Gastroesophageal sphincter (tissue), 4 donors: ENCODE measurements around the gene CEP170B. TPM values are rescaled to one million over a fixed set of nuclear protein-coding genes. Genes with fewer than 3 reads are reported as not detected.
"Not testable (repeated sequence)": the region's sequence is repeated elsewhere in the genome, so short reads cannot be mapped to it uniquely, and the experiment has no call there.

Experiments used
- ATAC-seq: fragments of 150-250 bp; one replicate; pipeline ENCODE4 v1.9.1; 2016; ENCODE audit warnings: mild to moderate bottlenecking, moderate library complexity
- H3K27ac ChIP-seq, 4 donors: fragments of 200-600 bp; sonication (generic) in 3 of 4; 1 replicate in 3 of 4; 2 replicates in 1 of 4; pipeline ENCODE4 v1.5.1; 2016 to 2019
- H3K27me3 ChIP-seq: fragments of 200-600 bp; sonication (generic); one replicate; pipeline ENCODE4 v1.5.1; 2019
- H3K36me3 ChIP-seq, 2 donors: fragments of 200-600 bp; sonication (generic); one replicate each; pipeline ENCODE4 v1.5.1; 2019; ENCODE audit warnings: control low read depth in 1 of 2
- H3K4me1 ChIP-seq, 3 donors: fragments of 200-600 bp; sonication (generic); 1 replicate in 2 of 3; 2 replicates in 1 of 3; pipeline ENCODE4 v1.5.1; 2016 to 2019; ENCODE audit warnings: control low read depth in 2 of 3
- H3K4me3 ChIP-seq, 2 donors: fragments of 200-600 bp; sonication (generic); one replicate each; pipeline ENCODE4 v1.5.1; 2019; ENCODE audit warnings: mild to moderate bottlenecking in 1 of 2, moderate library complexity in 1 of 2
- H3K9me3 ChIP-seq, 3 donors: fragments of 200-600 bp; sonication (generic); one replicate each; pipeline ENCODE4 v1.5.1; 2017 to 2019; ENCODE audit warnings: control low read depth in 2 of 3
- EP300 ChIP-seq: sonication (generic); formaldehyde crosslinking; IDR thresholded peaks from one replicate; pipeline ENCODE4 v1.6.1; 2017; ENCODE audit warnings: antibody characterized with exemption, mild to moderate bottlenecking
- POLR2A ChIP-seq, 2 donors: fragments of 450-650 bp; IDR thresholded peaks; one replicate each; pipeline ENCODE4 v1.6.1; 2017; ENCODE audit warnings: antibody characterized with exemption in 2 of 2, mild to moderate bottlenecking in 2 of 2, moderate library complexity in 1 of 2
- POLR2AphosphoS5 ChIP-seq: sonication (generic); formaldehyde crosslinking; IDR thresholded peaks from one replicate; pipeline ENCODE4 v1.6.1; 2017; ENCODE audit warnings: antibody characterized with exemption
- WGBS, 2 donors: methylation state at CpG; one replicate each; pipeline ENCODE4 v1.1.5; 2018; ENCODE audit warnings: low coverage in 1 of 2; 5-methylcytosine and 5-hydroxymethylcytosine counted together
- total RNA-seq, 4 donors: library from RNA; depleted of rRNA; stranded (reverse); fragments of >200 nt; gene quantifications; one replicate each; pipeline ENCODE4 v1.1.0, GENCODE V29; 2016
- TF ChIP-seq, protein P1 (sequence below), 4 experiments: fragments of 200-600 bp in 2 of 4; fragments of 450-650 bp in 2 of 4; sonication (generic) in 1 of 4; IDR thresholded peaks; one replicate each; pipeline ENCODE4 v1.5.1; 2017 to 2019; ENCODE audit warnings: antibody characterized with exemption in 4 of 4, mild to moderate bottlenecking in 2 of 4, moderate library complexity in 2 of 4

The CEP170B gene
- total RNA-seq, 4 donors from 2014 or later: 18.7 to 64.7 (median 25.5) TPM

GRCh38 chr14:104888489-104889374 is 23.7 kb downstream of the CEP170B start:
- no peak overlapping the region for H3K4me3 ChIP-seq
- TF ChIP-seq POLR2AphosphoS5 (no peak), EP300 (no peak), POLR2A (IDR thresholded peaks at IDR 0.05) (no peak)
- TF ChIP-seq, protein P1, sequence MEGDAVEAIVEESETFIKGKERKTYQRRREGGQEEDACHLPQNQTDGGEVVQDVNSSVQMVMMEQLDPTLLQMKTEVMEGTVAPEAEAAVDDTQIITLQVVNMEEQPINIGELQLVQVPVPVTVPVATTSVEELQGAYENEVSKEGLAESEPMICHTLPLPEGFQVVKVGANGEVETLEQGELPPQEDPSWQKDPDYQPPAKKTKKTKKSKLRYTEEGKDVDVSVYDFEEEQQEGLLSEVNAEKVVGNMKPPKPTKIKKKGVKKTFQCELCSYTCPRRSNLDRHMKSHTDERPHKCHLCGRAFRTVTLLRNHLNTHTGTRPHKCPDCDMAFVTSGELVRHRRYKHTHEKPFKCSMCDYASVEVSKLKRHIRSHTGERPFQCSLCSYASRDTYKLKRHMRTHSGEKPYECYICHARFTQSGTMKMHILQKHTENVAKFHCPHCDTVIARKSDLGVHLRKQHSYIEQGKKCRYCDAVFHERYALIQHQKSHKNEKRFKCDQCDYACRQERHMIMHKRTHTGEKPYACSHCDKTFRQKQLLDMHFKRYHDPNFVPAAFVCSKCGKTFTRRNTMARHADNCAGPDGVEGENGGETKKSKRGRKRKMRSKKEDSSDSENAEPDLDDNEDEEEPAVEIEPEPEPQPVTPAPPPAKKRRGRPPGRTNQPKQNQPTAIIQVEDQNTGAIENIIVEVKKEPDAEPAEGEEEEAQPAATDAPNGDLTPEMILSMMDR (IDR thresholded peaks at IDR 0.05): no peak
- no peaks in the 10 kb centered on the region for H3K9me3 ChIP-seq
- H3K27me3 ChIP-seq: no peaks in the 10 kb centered on the region
- H3K27ac ChIP-seq: no peak overlapping the region
- no peak for ATAC-seq
- WGBS, 2 donors: no CpG with 5 or more reads among the region's 26 CpGs
- H3K36me3 ChIP-seq: peaks cover 0 to 58% of the 10 kb centered on the region in 2 donors
- no peaks in the 10 kb centered on the region for H3K4me1 ChIP-seq

DNA sequence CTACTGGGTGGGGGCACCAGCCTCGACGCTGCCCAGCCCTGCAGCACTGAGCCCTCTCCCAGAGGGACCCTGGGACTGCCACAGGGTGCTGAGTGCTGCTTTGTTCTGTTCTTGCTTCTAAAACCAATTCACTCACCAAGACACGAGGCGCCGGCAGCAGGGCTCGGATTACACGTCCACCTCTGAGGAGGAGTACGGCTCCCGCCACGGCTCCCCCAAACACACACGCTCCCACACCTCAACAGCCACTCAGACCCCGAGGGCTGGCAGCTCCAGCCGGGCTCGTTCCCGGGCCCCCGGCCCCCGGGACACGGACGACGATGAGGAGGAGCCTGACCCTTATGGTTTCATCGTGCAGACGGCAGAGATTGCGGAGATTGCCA is 24.3 kb downstream of the CEP170B start:
- TF ChIP-seq POLR2A (IDR thresholded peaks at IDR 0.05) (no peak), POLR2AphosphoS5 (no peak), EP300 (no peak)
- TF ChIP-seq, protein P1 (IDR thresholded peaks at IDR 0.05): no peak
- Histone ChIP-seq H3K27ac (no peak overlapping the region), H3K9me3 (no peaks in the 10 kb centered on the region), H3K36me3 (peaks cover 0 to 58% of the 10 kb centered on the region in 2 donors), H3K4me1 (peaks cover 0 to 4% (median 0%) of the 10 kb centered on the region in 3 donors), H3K27me3 (no peaks in the 10 kb centered on the region), H3K4me3 (no peak overlapping the region)
- ATAC-seq: no peak
- no CpG with 5 or more reads among the region's 23 CpGs for WGBS, 2 donors

DNA sequence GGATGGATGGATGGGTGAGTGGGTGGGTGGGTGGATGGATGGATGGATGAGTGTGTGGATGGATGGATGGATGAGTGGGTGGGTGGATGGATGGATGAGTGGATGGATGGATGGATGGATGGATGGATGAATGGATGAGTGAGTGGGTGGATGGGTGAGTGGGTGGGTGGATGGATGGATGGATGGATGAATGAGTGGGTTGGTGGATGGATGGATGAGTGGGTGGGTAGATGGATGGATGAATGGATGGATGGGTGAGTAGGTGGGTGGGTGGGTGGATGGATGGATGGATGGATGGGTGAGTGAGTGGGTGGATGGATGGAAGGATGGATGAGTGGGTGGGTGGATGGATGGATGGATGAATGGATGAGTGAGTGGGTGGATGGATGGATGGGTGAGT is 25.2 kb downstream of the CEP170B start:
- not testable (repeated sequence) for H3K27me3 ChIP-seq, H3K4me3 ChIP-seq, H3K27ac ChIP-seq, H3K9me3 ChIP-seq, ATAC-seq
- Histone ChIP-seq H3K36me3 (peaks cover 0 to 60% of the 10 kb centered on the region in 2 donors), H3K4me1 (peaks cover 0 to 14% (median 0%) of the 10 kb centered on the region in 3 donors)

DNA sequence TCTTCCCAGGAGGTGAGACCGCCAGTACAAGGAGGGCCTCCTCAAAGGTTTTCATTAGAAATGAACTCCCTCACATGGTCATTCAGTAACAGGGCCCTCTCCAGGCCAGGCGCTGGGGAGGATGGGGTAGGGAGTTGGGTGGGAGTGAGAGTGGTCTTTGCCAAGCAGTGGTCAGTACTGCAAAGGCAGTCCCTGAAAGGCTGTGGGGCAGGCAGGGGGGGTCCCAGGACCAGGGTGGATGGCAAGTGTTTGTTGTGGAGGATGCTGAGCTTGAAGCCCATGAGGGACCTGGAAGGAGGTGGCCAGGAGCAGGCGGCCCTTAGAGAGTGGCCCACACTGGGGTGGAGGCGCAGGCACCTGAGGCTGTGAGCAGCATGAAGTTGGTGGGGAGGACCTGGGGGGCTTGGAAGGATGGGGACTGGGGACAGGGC is 26.1 kb downstream of the CEP170B start:
- Histone ChIP-seq H3K9me3 (no peaks in the 10 kb centered on the region), H3K27me3 (no peaks in the 10 kb centered on the region), H3K27ac (no peak overlapping the region), H3K4me1 (peaks cover 0 to 22% (median 0%) of the 10 kb centered on the region in 3 donors), H3K36me3 (peaks cover 0 to 52% of the 10 kb centered on the region in 2 donors), H3K4me3 (no peak overlapping the region)
- TF ChIP-seq, protein P1 (IDR thresholded peaks at IDR 0.05): no peak
- TF ChIP-seq POLR2AphosphoS5 (no peak), EP300 (no peak), POLR2A (IDR thresholded peaks at IDR 0.05) (no peak)
- 89 to 93% methylated on average over 1 of the region's 4 CpGs for WGBS, 2 donors
- no peak for ATAC-seq

- no peak overlapping the region for H3K27ac ChIP-seq
- H3K4me3 ChIP-seq: no peak overlapping the region
- H3K9me3 ChIP-seq: no peaks in the 10 kb centered on the region
- H3K27me3 ChIP-seq: no peaks in the 10 kb centered on the region
- peaks cover 0 to 27% (median 0%) of the 10 kb centered on the region in 3 donors for H3K4me1 ChIP-seq
- no peak for ATAC-seq
- WGBS, 2 donors: 0 to 63% methylated on average over 1 to 2 of the region's 13 CpGs
- H3K36me3 ChIP-seq: peaks cover 0 to 44% of the 10 kb centered on the region in 2 donors
- TF ChIP-seq, protein P1 (IDR thresholded peaks at IDR 0.05): no peak
- no peak for TF ChIP-seq POLR2AphosphoS5
- no peak for TF ChIP-seq POLR2A (IDR thresholded peaks at IDR 0.05)
- TF ChIP-seq EP300: no peak
Observed at GRCh38 chr14:104891664-104892530, 26.8 kb downstream of the CEP170B start.
